Panc1 (cell line): ENCODE results near the gene CHST15. TPM values are rescaled to one million over a fixed set of nuclear protein-coding genes. Genes with fewer than 3 reads are reported as not detected.

Experiments
- ATAC-seq: fragments of 200-7000 bp; cut with Tn5 transposase; 2 replicates; pipeline ENCODE4 v1.9.1; 2020; ENCODE audit warnings: mild to moderate bottlenecking, moderate library complexity
- BruUV-seq: library from RNA; stranded (reverse); fragments of 400-500 nt; replicated peaks from 2 replicates; lab custom pipeline; 2021; lab: Mats Ljungman, UMichigan
- CTCF ChIA-PET: fragments of 300-600 bp; sonication (Branson Sonifier 250); formaldehyde crosslinking; loops from one replicate; lab custom pipeline; 2022; ENCODE audit warnings: antibody characterized with exemption; lab: Charles Lee
- POLR2A ChIA-PET: fragments of 300-600 bp; sonication (Branson Sonifier 250); formaldehyde crosslinking; loops from one replicate; lab custom pipeline; 2022; ENCODE audit warnings: antibody characterized with exemption; lab: Charles Lee
- DNase-seq: peaks from one replicate; pipeline ENCODE4 v3.0.0-alpha.2; 2010; ENCODE audit warnings: low read depth, low spot score
- H3K27ac ChIP-seq: 2 replicates; pipeline ENCODE4 v1.5.1; 2011; ENCODE audit warnings: mild to moderate bottlenecking, low read length, inconsistent platforms
- H3K27me3 ChIP-seq: fragments of 200-500 bp; sonication (Bioruptor generic); 2 replicates; pipeline ENCODE4 v1.6.0; 2014; ENCODE audit warnings: low read length, inconsistent platforms; ENCODE audit not compliant: control insufficient read depth, insufficient read depth
- H3K36me3 ChIP-seq: fragments of 200-500 bp; sonication (Bioruptor generic); 2 replicates; pipeline ENCODE4 v1.5.1; 2014; ENCODE audit warnings: inconsistent platforms, mild to moderate bottlenecking, low read length, moderate library complexity; ENCODE audit not compliant: control insufficient read depth, insufficient read depth
- H3K4me1 ChIP-seq: 2 replicates; pipeline ENCODE4 v1.5.1; 2011; ENCODE audit warnings: inconsistent platforms, mild to moderate bottlenecking, low read length, moderate library complexity; ENCODE audit not compliant: control insufficient read depth, insufficient read depth
- H3K4me3 ChIP-seq, 2 experiments: 2 replicates each; pipeline ENCODE4 v1.5.1; 2011 to 2012; ENCODE audit warnings: low read depth in 2 of 2, low read length in 2 of 2, mild to moderate bottlenecking in 2 of 2, inconsistent platforms in 1 of 2, moderate library complexity in 1 of 2
- H3K9me3 ChIP-seq: fragments of 200-500 bp; sonication (Bioruptor generic); 2 replicates; pipeline ENCODE4 v1.5.1; 2014; ENCODE audit warnings: low read depth, mild to moderate bottlenecking, inconsistent platforms, low read length, moderate library complexity; ENCODE audit not compliant: control insufficient read depth, insufficient read depth
- POLR2AphosphoS5 ChIP-seq: IDR thresholded peaks from 2 replicates; pipeline ENCODE4 v1.6.1; 2012; ENCODE audit warnings: mild to moderate bottlenecking, low read depth, low read length, moderate library complexity
- SIN3A ChIP-seq: IDR thresholded peaks from 2 replicates; pipeline ENCODE4 v1.6.1; 2012; ENCODE audit warnings: low read depth, mild to moderate bottlenecking, low read length, moderate library complexity, borderline replicate concordance; ENCODE audit not compliant: insufficient read depth
- TCF7L2 ChIP-seq: IDR thresholded peaks from 2 replicates; pipeline ENCODE4 v1.6.1; 2011; ENCODE audit warnings: mild to moderate bottlenecking, low read depth, low read length, inconsistent platforms
- in situ Hi-C: cut with HindIII; loops from 2 replicates; pipeline ENCODE4 v1.10.0; 2016; ENCODE audit warnings: low sequenced_read_pairs, low pct_unique_long_range_greater_than_20kb
- intact Hi-C: fragments of 100-400 bp; cut with micrococcal nuclease; formaldehyde crosslinking; loops from one replicate; pipeline ENCODE4 v1.10.0; 2022; ENCODE audit not compliant: unreplicated experiment
- total RNA-seq: library from RNA; stranded (reverse); gene quantifications from one replicate; pipeline ENCODE4 v1.2.1, GENCODE V29; 2021; ENCODE audit not compliant: unreplicated experiment
- TF ChIP-seq, protein P1 (sequence below), 2 experiments: IDR thresholded peaks; 2 replicates each; pipeline ENCODE4 v1.6.1; 2011 to 2012; ENCODE audit warnings: low read depth in 2 of 2, control low read depth in 1 of 2, low read length in 1 of 2, mild to moderate bottlenecking in 1 of 2, moderate library complexity in 1 of 2; ENCODE audit not compliant: insufficient read depth in 1 of 2
- TF ChIP-seq, protein P2 (sequence below): fragments of 450-650 bp; IDR thresholded peaks from 2 replicates; pipeline ENCODE4 v1.5.1; 2017; ENCODE audit warnings: mild to moderate bottlenecking

CHST15 gene
- total RNA-seq, 1 experiment from 2014 or later = 33.2 TPM

DNA sequence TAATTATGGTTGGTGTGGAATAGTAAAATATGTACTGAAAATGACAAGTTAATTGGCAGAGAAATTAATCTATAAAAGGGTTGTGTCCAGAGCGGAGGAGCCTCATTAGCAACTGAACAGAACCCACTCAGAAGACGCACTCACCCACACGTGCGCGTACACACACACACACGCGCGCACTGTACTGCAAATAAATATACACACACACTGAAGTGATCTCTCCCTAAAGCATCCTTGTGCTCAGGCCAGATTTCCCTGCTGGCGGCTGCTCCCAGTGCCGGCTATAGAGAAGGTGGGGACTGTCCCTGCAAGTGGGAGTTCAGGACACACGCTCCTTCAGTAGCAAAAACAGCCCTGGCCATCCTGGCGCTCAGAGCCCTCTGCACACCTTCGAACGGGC, 85.2 kb downstream of the CHST15 start:
- Histone ChIP-seq H3K27ac (no peak overlapping the region), H3K9me3 (no peaks in the 10 kb centered on the region), H3K27me3 (no peaks in the 10 kb centered on the region), H3K4me1 (no peaks in the 10 kb centered on the region), H3K36me3 (no peaks in the 10 kb centered on the region), H3K4me3 (no peak overlapping the region)
- TF ChIP-seq, protein P1, sequence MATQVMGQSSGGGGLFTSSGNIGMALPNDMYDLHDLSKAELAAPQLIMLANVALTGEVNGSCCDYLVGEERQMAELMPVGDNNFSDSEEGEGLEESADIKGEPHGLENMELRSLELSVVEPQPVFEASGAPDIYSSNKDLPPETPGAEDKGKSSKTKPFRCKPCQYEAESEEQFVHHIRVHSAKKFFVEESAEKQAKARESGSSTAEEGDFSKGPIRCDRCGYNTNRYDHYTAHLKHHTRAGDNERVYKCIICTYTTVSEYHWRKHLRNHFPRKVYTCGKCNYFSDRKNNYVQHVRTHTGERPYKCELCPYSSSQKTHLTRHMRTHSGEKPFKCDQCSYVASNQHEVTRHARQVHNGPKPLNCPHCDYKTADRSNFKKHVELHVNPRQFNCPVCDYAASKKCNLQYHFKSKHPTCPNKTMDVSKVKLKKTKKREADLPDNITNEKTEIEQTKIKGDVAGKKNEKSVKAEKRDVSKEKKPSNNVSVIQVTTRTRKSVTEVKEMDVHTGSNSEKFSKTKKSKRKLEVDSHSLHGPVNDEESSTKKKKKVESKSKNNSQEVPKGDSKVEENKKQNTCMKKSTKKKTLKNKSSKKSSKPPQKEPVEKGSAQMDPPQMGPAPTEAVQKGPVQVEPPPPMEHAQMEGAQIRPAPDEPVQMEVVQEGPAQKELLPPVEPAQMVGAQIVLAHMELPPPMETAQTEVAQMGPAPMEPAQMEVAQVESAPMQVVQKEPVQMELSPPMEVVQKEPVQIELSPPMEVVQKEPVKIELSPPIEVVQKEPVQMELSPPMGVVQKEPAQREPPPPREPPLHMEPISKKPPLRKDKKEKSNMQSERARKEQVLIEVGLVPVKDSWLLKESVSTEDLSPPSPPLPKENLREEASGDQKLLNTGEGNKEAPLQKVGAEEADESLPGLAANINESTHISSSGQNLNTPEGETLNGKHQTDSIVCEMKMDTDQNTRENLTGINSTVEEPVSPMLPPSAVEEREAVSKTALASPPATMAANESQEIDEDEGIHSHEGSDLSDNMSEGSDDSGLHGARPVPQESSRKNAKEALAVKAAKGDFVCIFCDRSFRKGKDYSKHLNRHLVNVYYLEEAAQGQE (IDR thresholded peaks at IDR 0.05; ENCODE audit: insufficient read depth in 1 of 2, low read depth in 2 of 2, low read length in 1 of 2) = no peak
- TF ChIP-seq TCF7L2 = no peak
- TF ChIP-seq, protein P2, sequence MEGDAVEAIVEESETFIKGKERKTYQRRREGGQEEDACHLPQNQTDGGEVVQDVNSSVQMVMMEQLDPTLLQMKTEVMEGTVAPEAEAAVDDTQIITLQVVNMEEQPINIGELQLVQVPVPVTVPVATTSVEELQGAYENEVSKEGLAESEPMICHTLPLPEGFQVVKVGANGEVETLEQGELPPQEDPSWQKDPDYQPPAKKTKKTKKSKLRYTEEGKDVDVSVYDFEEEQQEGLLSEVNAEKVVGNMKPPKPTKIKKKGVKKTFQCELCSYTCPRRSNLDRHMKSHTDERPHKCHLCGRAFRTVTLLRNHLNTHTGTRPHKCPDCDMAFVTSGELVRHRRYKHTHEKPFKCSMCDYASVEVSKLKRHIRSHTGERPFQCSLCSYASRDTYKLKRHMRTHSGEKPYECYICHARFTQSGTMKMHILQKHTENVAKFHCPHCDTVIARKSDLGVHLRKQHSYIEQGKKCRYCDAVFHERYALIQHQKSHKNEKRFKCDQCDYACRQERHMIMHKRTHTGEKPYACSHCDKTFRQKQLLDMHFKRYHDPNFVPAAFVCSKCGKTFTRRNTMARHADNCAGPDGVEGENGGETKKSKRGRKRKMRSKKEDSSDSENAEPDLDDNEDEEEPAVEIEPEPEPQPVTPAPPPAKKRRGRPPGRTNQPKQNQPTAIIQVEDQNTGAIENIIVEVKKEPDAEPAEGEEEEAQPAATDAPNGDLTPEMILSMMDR = no peak
- TF ChIP-seq SIN3A = no peak
- no peak for TF ChIP-seq POLR2AphosphoS5
- in situ Hi-C loops (no loop called here), intact Hi-C loops (no loop called here)
- ATAC-seq = no peak
- no peak for DNase-seq
- no TSS peak for BruUV-seq
- ChIA-PET CTCF (no interaction called here), POLR2A (no interaction called here)

DNA sequence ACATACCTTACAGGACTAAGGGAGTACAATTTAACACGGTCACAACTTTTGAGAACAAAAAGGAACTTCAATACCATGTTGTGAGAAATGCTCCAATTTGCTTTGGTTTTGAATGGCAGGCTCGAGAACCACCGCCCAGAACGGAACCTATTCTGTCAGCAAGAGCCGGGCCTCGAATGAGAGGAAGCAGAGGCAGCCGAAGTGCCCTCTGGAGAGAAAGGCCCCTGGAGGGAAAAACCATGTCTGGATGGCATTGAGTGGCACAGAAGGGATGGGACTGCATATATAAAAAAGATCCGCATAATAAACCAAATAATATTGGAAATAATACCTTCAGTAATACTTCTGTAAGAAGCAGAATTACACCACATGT, 85.6 kb downstream of the CHST15 start:
- H3K9me3 ChIP-seq = no peaks in the 10 kb centered on the region
- H3K27ac ChIP-seq = no peak overlapping the region
- ChIA-PET POLR2A (no interaction called here), CTCF (no interaction called here)
- in situ Hi-C loops = no loop called here
- DNase-seq = no peak
- intact Hi-C loops = no loop called here
- H3K27me3 ChIP-seq = no peaks in the 10 kb centered on the region
- no peak overlapping the region for H3K4me3 ChIP-seq
- H3K36me3 ChIP-seq = no peaks in the 10 kb centered on the region
- no peak for ATAC-seq
- BruUV-seq = no TSS peak
- TF ChIP-seq TCF7L2 (no peak), POLR2AphosphoS5 (no peak), SIN3A (no peak)
- TF ChIP-seq, protein P1 (IDR thresholded peaks at IDR 0.05; ENCODE audit: insufficient read depth in 1 of 2, low read depth in 2 of 2, low read length in 1 of 2) = no peak
- TF ChIP-seq, protein P2 = no peak
- no peaks in the 10 kb centered on the region for H3K4me1 ChIP-seq
